GM12874 (cell line): ENCODE measurements around the gene TMEM108.

ENCODE experiments used
- CTCF ChIP-seq: IDR thresholded peaks from 2 replicates; pipeline ENCODE4 v1.5.1; 2011; ENCODE audit warnings: low read depth, mild to moderate bottlenecking, control low read depth, low read length, moderate library complexity; ENCODE audit not compliant: insufficient read depth

Gene TMEM108

GRCh38 chr3:133317866-133318265 is 279.7 kb downstream of the TMEM108 start:
- TF ChIP-seq CTCF = no peak

- no peak for TF ChIP-seq CTCF
Measured at GRCh38 chr3:133328373-133328772, 290.2 kb downstream of the TMEM108 start.

GRCh38 chr3:133329626-133330025 is 291.4 kb downstream of the TMEM108 start:
- no peak for TF ChIP-seq CTCF

GRCh38 chr3:133330065-133330464 is 291.9 kb downstream of the TMEM108 start:
- no peak for TF ChIP-seq CTCF

GRCh38 chr3:133330522-133330921 is 292.3 kb downstream of the TMEM108 start:
- TF ChIP-seq CTCF = no peak

GRCh38 chr3:133354721-133355120 is 316.5 kb downstream of the TMEM108 start:
- TF ChIP-seq CTCF = no peak

- TF ChIP-seq CTCF = no peak
Measured at GRCh38 chr3:133360476-133360875, 322.3 kb downstream of the TMEM108 start.

GRCh38 chr3:133361011-133361410 is 322.8 kb downstream of the TMEM108 start:
- TF ChIP-seq CTCF = no peak
